HFFc6 (cell line): ENCODE results near the gene GALNT11. TPM values are rescaled to one million over a fixed set of nuclear protein-coding genes. Genes with fewer than 3 reads are reported as not detected.
"Not testable (repeated sequence)": the region's sequence is repeated elsewhere in the genome, so short reads cannot be mapped to it uniquely, and the experiment has no call there.

ENCODE experiments used
- DNase-seq: peaks from one replicate; pipeline ENCODE4 v3.0.0-alpha.2; 2018
- H3K27ac Mint-ChIP-seq: 2 replicates; pipeline ENCODE4 v1.8.0; 2020; ENCODE audit warnings: mild to moderate bottlenecking, mixed read lengths
- H3K27me3 Mint-ChIP-seq: 2 replicates; pipeline ENCODE4 v1.8.0; 2021; ENCODE audit warnings: mild to moderate bottlenecking, moderate library complexity, mixed read lengths; ENCODE audit not compliant: insufficient read depth
- H3K36me3 Mint-ChIP-seq: 2 replicates; pipeline ENCODE4 v1.8.0; 2021; ENCODE audit warnings: low read depth, mixed read lengths
- H3K4me1 Mint-ChIP-seq: 2 replicates; pipeline ENCODE4 v1.8.0; 2020; ENCODE audit warnings: low read depth, mixed read lengths
- H3K4me3 Mint-ChIP-seq: 2 replicates; pipeline ENCODE4 v1.8.0; 2020; ENCODE audit warnings: mild to moderate bottlenecking, moderate library complexity, mixed read lengths
- H3K9me3 Mint-ChIP-seq: 2 replicates; pipeline ENCODE4 v1.8.0; 2020; ENCODE audit warnings: mild to moderate bottlenecking, mixed read lengths
- total RNA-seq, 6 experiments: library from RNA; stranded (reverse); fragmentation: NEBNext Ultra II Directional; extraction: Animal tissue kit (Norgen Biotek cat#: 25700); gene quantifications; 2 replicates in 1 of 6; 3 replicates in 5 of 6; pipeline ENCODE4 v1.2.3, GENCODE V29; 2021
- TF ChIP-seq, protein P1 (sequence below): fragments of 200-600 bp; sonication (generic); IDR thresholded peaks from 2 replicates; pipeline ENCODE4 v1.5.0; 2021; ENCODE audit warnings: antibody characterized with exemption, mild to moderate bottlenecking

The GALNT11 gene
- total RNA-seq, 6 experiments from 2014 or later: 21.8 to 27.7 (median 23.6) TPM

DNA sequence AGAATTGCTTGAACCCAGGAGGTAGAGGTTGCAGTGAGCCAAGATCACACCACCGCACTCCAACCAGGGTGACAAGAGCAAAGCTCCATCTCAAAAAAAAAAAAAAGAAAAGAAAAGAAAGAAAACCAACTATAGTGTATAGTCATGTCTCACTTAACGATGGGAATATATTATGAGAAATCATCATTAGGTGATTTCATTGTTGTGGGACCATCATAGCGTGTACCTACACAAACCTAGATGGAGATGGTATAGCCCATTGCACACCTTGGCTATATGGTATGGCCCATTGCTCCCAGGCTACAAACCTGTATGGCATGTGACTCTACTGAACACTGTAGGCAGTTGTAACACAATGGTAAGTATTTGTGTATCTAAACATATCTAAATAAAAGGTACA is 8.5 kb upstream of the GALNT11 start:
- peaks cover 19% of the 10 kb centered on the region for H3K27me3 Mint-ChIP-seq
- DNase-seq: no peak
- TF ChIP-seq, protein P1, sequence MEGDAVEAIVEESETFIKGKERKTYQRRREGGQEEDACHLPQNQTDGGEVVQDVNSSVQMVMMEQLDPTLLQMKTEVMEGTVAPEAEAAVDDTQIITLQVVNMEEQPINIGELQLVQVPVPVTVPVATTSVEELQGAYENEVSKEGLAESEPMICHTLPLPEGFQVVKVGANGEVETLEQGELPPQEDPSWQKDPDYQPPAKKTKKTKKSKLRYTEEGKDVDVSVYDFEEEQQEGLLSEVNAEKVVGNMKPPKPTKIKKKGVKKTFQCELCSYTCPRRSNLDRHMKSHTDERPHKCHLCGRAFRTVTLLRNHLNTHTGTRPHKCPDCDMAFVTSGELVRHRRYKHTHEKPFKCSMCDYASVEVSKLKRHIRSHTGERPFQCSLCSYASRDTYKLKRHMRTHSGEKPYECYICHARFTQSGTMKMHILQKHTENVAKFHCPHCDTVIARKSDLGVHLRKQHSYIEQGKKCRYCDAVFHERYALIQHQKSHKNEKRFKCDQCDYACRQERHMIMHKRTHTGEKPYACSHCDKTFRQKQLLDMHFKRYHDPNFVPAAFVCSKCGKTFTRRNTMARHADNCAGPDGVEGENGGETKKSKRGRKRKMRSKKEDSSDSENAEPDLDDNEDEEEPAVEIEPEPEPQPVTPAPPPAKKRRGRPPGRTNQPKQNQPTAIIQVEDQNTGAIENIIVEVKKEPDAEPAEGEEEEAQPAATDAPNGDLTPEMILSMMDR: no peak
- no peaks in the 10 kb centered on the region for H3K4me1 Mint-ChIP-seq
- no peaks in the 10 kb centered on the region for H3K9me3 Mint-ChIP-seq
- no peak overlapping the region for H3K27ac Mint-ChIP-seq
- H3K36me3 Mint-ChIP-seq: no peaks in the 10 kb centered on the region
- no peak overlapping the region for H3K4me3 Mint-ChIP-seq

DNA sequence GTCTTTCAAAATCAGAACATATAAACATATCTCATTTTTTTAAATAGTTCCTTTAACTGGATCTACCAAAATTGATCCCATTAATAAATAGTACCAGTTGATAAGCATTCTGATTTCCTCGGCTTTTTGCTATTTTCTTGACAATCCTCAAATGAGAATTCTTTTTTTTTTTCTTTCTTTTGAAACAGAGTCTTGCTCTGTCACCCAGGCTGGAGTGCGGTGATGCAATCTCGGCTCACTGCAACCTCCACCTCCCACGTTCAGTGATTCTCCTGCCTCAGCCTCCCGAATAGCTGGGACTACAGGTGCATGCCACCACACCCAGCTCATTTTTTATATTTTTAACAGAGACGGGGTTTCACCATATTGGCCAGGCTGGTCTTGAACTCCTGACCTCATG is 7.8 kb upstream of the GALNT11 start:
- not testable (repeated sequence) for DNase-seq, H3K4me3 Mint-ChIP-seq, H3K9me3 Mint-ChIP-seq, H3K4me1 Mint-ChIP-seq, H3K27ac Mint-ChIP-seq, H3K36me3 Mint-ChIP-seq
- peaks cover 19% of the 10 kb centered on the region for H3K27me3 Mint-ChIP-seq

DNA sequence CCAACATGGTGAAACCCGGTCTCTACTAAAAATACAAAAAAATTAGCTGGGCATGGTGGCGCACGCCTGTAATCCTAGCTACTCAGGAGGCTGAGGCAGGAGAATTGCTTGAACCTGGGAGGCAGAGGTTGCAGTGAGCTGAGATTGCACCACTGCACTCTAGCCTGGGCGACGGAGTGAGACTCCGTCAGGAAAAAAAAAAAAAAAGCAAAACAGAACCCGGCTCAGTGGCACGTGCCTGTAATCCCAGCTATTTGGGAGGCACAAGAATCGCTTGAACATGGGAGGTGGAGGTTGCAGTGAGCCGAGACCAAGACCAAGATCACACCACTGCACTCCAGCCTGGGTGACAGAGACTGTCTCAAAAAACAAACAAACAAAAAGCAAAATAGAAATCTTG is 3.7 kb upstream of the GALNT11 start:
- not testable (repeated sequence) for H3K27ac Mint-ChIP-seq, H3K4me1 Mint-ChIP-seq, H3K4me3 Mint-ChIP-seq, H3K9me3 Mint-ChIP-seq, DNase-seq, H3K36me3 Mint-ChIP-seq
- peaks cover 24% of the 10 kb centered on the region for H3K27me3 Mint-ChIP-seq

DNA sequence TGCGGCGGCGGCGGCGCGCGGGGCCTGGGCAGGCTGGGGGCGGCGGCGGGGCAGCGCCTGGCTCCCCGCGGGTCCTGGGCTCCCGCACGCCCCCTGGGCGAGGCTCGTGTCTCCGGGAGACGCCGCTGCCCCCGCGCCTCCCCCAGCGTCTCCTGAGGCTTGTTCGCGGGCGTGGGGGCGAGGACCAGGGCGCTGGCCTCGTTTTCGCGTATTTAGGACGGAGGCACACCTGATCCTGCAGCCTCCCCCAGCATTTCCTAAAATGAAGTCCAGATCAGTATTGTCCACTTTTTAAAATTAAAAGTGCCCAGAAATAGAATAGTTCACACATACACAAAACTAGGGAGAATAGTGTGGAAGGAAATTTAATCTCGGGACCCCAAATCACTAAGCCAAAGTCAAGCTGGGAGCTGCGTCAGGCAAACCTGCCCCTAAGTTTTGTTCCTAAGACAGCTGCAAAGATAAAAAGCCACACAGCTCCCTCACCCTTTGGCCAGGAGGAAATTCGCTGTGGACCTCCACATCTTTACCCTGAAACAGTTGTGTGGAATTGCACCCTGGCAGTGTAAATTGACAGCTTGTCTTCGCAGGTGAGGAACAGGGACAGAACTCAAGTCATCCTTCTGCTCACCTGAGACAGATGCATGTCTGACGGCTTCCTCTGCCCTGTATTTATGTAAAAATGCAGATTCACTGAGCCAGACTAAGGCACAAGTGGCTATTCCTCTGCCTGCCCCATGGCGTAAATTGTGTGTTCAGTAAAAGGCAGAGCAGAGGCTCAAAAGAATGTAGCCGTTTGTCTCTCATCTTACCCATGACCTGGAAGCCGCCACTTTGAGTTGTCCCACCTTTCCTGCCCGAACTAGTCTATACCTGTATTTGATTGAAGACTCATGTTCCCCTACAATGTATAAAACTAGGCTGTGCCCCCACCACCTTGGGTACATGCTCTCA is 740 bp downstream of the GALNT11 start:
- Mint-ChIP-seq H3K27me3 (peaks cover 11% of the 10 kb centered on the region), H3K36me3 (peaks cover 20% of the 10 kb centered on the region), H3K4me3 (peak overlapping the region; percentile 90), H3K27ac (peak overlapping the region; percentile 29; the same call in 1 of the 2 replicates), H3K9me3 (peaks cover 7% of the 10 kb centered on the region), H3K4me1 (peaks cover 9% of the 10 kb centered on the region)
- DNase-seq: no peak
- TF ChIP-seq, protein P1: peak; percentile 42

DNA sequence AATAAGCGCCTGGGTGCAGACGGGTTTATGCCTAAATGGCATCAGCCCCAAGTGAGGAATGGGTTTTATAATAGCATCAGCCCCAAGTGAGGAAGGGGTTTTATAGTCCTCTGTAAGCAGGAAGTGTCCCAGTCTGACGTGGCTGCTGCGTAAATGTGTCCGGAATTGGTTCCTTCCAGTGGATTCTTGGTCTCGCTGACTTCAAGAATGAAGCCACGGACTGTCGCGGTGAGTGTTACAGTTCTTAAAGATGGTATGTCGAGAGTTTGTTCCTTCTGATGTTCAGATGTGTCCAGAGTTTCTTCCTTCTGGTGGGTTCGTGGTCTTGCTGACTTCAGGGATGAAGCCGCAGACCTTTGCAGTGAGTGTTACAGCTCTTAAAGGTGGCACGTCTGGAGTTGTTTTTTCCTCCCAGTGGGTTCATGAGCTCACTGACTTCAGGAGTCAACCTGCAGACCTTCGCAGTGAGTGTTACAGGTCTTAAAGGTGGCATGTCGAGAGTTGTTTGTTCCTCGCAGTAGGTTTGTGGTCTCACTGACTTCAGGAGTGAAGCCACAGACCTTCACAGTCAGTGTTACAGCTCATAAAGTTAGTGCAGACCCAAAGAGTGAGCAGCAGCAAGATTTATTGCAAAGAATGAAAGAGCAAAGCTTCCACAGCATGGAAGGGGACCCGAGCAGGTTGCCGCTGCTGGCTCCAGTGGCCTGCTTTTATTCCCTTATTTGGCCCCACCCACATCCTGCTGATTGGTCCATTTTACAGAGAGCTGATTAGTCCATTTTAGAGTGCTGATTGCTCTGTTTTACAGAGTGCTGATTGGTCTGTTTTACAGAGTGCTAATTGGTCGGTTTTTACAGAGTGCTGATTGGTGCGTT is 2.3 kb downstream of the GALNT11 start:
- H3K4me3 Mint-ChIP-seq, H3K27ac Mint-ChIP-seq, DNase-seq, H3K4me1 Mint-ChIP-seq, H3K9me3 Mint-ChIP-seq: not testable (repeated sequence)
- Mint-ChIP-seq H3K36me3 (peaks cover 20% of the 10 kb centered on the region), H3K27me3 (peaks cover 11% of the 10 kb centered on the region)

DNA sequence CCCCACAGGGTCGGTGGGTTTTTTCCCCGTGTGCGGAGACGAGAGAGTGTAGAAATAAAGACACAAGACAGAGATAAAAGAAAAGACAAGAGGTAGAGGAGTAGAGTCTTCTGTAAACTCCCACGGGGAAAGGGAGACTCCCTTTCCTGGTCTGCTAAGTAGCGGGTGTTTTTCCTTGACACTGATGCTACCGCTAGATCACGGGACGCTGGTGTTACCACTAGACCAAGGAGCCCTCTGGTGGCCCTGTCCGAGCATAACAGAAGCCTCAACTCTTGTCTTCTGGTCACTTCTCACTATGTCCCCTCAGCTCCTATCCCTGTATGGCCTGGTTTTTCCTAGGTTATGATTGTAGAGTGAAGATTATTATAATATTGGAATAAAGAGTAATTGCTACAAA is 4.6 kb downstream of the GALNT11 start:
- not testable (repeated sequence) for H3K27ac Mint-ChIP-seq, H3K27me3 Mint-ChIP-seq, H3K4me1 Mint-ChIP-seq, H3K4me3 Mint-ChIP-seq, H3K9me3 Mint-ChIP-seq
- TF ChIP-seq, protein P1: peak; percentile 62
- peaks cover 31% of the 10 kb centered on the region for H3K36me3 Mint-ChIP-seq
- peak; percentile 14 for DNase-seq

DNA sequence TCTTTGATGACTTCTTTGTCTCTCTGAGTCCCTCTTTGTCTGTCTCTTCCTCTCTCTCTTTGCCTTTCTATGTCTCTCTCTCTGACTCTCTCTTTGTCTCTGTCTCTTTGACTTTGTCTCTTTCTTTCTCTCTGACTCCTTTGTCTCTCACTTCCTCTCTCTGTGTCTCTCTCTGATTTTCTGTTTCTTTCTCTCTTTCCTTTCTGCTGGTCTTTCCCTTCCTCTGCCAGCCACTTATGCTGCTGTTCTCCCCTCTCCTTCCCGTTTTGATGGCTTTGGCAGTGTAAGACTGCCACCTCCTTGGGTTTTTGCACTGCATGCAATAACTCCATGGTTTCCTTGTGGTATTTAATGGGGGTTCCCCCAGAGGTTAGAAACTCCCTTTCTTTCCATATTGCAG is 5.2 kb downstream of the GALNT11 start:
- DNase-seq, H3K9me3 Mint-ChIP-seq, H3K27ac Mint-ChIP-seq, H3K4me3 Mint-ChIP-seq, H3K4me1 Mint-ChIP-seq, H3K27me3 Mint-ChIP-seq: not testable (repeated sequence)
- peaks cover 31% of the 10 kb centered on the region for H3K36me3 Mint-ChIP-seq
